ENCODE results near the gene BCL2L15. TPM values are rescaled to one million over a fixed set of nuclear protein-coding genes. Genes with fewer than 3 reads are reported as not detected.

Gene BCL2L15
- total and polyA plus RNA-seq, 2 of the 13 experiments (the other 11 are each of a cell fraction or from before 2014, with no cell fraction given): 0.03 to 0.27 TPM

- TF ChIP-seq ZNF329 (CRISPR knock-in tag; IDR thresholded peaks at IDR 0.05; ENCODE audit: low read depth) (no peak), ZBTB21 (CRISPR knock-in tag; IDR thresholded peaks at IDR 0.05) (peak; percentile 55; the same call in 1 of the 2 replicates), E2F5 (CRISPR knock-in tag; conservative IDR thresholded peaks at IDR 0.05) (peak; percentile 98), SETDB1 (CRISPR knock-in tag; IDR thresholded peaks at IDR 0.05; ENCODE audit: borderline replicate concordance) (no peak), ASH2L (IDR thresholded peaks at IDR 0.05; ENCODE audit: insufficient read length, low read depth, low read length) (peak; percentile 57), KLF11 (CRISPR knock-in tag; IDR thresholded peaks at IDR 0.05) (no peak), ZNF354B (CRISPR knock-in tag; IDR thresholded peaks at IDR 0.05) (0 out of 2 replicates have a peak, but pooled peaks have one; percentile 27), ZNF3 (CRISPR knock-in tag; IDR thresholded peaks at IDR 0.05) (no peak), BATF2 (CRISPR knock-in tag; IDR thresholded peaks at IDR 0.05) (no peak), CEBPB (IDR thresholded peaks at IDR 0.05; ENCODE audit: borderline replicate concordance, low read depth, low read length) (no peak), NFE2L1 (CRISPR knock-in tag; IDR thresholded peaks at IDR 0.05; ENCODE audit: borderline replicate concordance) (no peak), ADNP (CRISPR knock-in tag; IDR thresholded peaks at IDR 0.05) (no peak), SALL2 (CRISPR knock-in tag; IDR thresholded peaks at IDR 0.05) (peak; percentile 87; the same call in 1 of the 2 replicates), EHMT2 (IDR thresholded peaks at IDR 0.05; ENCODE audit: borderline replicate concordance, low read depth, low read length) (no peak), ZSCAN21 (CRISPR knock-in tag; IDR thresholded peaks at IDR 0.05; ENCODE audit: borderline replicate concordance) (peak; percentile 86; the same call in 1 of the 2 replicates), HIVEP1 (CRISPR knock-in tag; IDR thresholded peaks at IDR 0.05) (peak; percentile 77; the same call in 1 of the 2 replicates), MBNL3 (CRISPR knock-in tag; conservative IDR thresholded peaks at IDR 0.05) (no peak), FOXO4 (CRISPR knock-in tag; conservative IDR thresholded peaks at IDR 0.05) (no peak), ZNF749 (CRISPR knock-in tag; IDR thresholded peaks at IDR 0.05; ENCODE audit: borderline replicate concordance) (peak; percentile 86; the same call in 1 of the 2 replicates), POGZ (CRISPR knock-in tag; IDR thresholded peaks at IDR 0.05) (peak; percentile 82), ATF3 (CRISPR knock-in tag; IDR thresholded peaks at IDR 0.05) (peak; percentile 54), ZSCAN30 (CRISPR knock-in tag; IDR thresholded peaks at IDR 0.05) (no peak), KLF16 (CRISPR knock-in tag; IDR thresholded peaks at IDR 0.05) (peak in 1 of 2 experiments; percentile 81; a peak in 1 of 4 replicates), REL (CRISPR knock-in tag; conservative IDR thresholded peaks at IDR 0.05) (0 out of 2 replicates have a peak, but pooled peaks have one; percentile 58), ZFP41 (CRISPR knock-in tag; IDR thresholded peaks at IDR 0.05; ENCODE audit: borderline replicate concordance) (no peak), GFI1 (CRISPR knock-in tag; IDR thresholded peaks at IDR 0.05; ENCODE audit: borderline replicate concordance) (peak; percentile 81), FOXA1 (IDR thresholded peaks at IDR 0.05) (no peak), FOXA1 (CRISPR knock-in tag; IDR thresholded peaks at IDR 0.05) (no peak), SALL1 (CRISPR knock-in tag; IDR thresholded peaks at IDR 0.05) (peak; percentile 83)
These were observed 17.5 kb upstream of the BCL2L15 start, which contains the start of the genes AP4B1 and DCLRE1B (continued) for GRCh38 chr1:113904674-113905434.

Data from HepG2 (cell line).